Choroid plexus epithelial cell (primary cell): ENCODE measurements around the gene AFTPH.

Experiments
- DNase-seq: peaks from one replicate; pipeline ENCODE4 v3.0.0-alpha.2; 2010; ENCODE audit warnings: low read depth
- H3K4me3 ChIP-seq: 2 replicates; pipeline ENCODE4 v1.5.1; 2011; ENCODE audit warnings: low read depth, mild to moderate bottlenecking, control low read depth, low read length, moderate library complexity
- TF ChIP-seq, protein P1 (sequence below): conservative IDR thresholded peaks from 2 replicates; pipeline ENCODE4 v1.5.1; 2011; ENCODE audit warnings: low read depth, mild to moderate bottlenecking, control low read depth, inconsistent platforms, low read length, moderate library complexity

AFTPH gene

DNA sequence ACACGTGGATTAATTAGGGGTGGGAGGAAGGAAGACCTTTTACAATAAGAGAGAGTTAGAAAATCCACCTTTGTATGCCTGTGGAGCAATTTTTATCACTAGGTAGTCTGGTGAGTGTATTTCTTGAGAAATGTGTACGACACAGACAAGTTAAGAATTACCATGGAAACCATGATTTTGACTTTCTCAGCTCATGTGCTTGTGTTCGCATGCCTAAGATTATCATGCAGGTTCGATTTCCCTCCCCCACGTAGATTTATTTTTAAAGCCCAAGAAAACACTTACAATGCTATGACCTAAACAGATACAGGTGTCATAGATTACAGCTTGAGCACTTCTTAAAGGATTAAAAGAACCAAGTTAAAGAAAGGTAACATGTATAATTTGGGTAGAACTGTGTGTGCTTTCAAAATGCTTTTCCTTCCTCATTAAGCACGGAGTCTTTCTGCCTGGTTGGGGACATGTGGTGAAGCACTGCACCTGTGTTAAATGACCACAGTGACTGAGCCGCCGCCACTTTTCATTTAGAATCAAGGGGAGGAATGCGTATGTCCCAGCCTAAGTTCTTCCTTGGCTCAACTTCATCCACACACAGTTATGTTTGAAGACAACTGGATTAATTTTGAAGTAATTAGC is 113.0 kb downstream of the AFTPH start:
- TF ChIP-seq, protein P1, sequence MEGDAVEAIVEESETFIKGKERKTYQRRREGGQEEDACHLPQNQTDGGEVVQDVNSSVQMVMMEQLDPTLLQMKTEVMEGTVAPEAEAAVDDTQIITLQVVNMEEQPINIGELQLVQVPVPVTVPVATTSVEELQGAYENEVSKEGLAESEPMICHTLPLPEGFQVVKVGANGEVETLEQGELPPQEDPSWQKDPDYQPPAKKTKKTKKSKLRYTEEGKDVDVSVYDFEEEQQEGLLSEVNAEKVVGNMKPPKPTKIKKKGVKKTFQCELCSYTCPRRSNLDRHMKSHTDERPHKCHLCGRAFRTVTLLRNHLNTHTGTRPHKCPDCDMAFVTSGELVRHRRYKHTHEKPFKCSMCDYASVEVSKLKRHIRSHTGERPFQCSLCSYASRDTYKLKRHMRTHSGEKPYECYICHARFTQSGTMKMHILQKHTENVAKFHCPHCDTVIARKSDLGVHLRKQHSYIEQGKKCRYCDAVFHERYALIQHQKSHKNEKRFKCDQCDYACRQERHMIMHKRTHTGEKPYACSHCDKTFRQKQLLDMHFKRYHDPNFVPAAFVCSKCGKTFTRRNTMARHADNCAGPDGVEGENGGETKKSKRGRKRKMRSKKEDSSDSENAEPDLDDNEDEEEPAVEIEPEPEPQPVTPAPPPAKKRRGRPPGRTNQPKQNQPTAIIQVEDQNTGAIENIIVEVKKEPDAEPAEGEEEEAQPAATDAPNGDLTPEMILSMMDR = no peak
- no peak overlapping the region for H3K4me3 ChIP-seq
- DNase-seq = no peak

GRCh38 chr2:64637931-64638330 is 113.8 kb downstream of the AFTPH start:
- TF ChIP-seq, protein P1 = no peak
- no peak overlapping the region for H3K4me3 ChIP-seq
- no peak for DNase-seq

GRCh38 chr2:64638502-64639120 is 114.5 kb downstream of the AFTPH start:
- H3K4me3 ChIP-seq = no peak overlapping the region
- TF ChIP-seq, protein P1 = no peak
- no peak for DNase-seq

- H3K4me3 ChIP-seq = no peak overlapping the region
- TF ChIP-seq, protein P1 = no peak
- no peak for DNase-seq
These were observed 115.6 kb downstream of the AFTPH start for GRCh38 chr2:64639691-64640090.

- DNase-seq = no peak
- H3K4me3 ChIP-seq = no peak overlapping the region
- TF ChIP-seq, protein P1 = no peak
These were observed 116.3 kb downstream of the AFTPH start for GRCh38 chr2:64640153-64641044.

- H3K4me3 ChIP-seq = no peak overlapping the region
- TF ChIP-seq, protein P1 = no peak
These were observed 117.5 kb downstream of the AFTPH start for GRCh38 chr2:64641599-64641998.

More at GRCh38 chr2:64641599-64641998, 117.5 kb downstream of the AFTPH start:
- DNase-seq = no peak
